ENCODE results near the gene GAGE12H.
"Not testable (repeated sequence)": the region's sequence is repeated elsewhere in the genome, so short reads cannot be mapped to it uniquely, and the experiment has no call there.

The GAGE12H gene, protein sequence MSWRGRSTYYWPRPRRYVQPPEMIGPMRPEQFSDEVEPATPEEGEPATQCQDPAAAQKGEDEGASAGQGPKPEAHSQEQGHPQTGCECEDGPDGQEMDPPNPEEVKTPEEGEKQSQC

DNA sequence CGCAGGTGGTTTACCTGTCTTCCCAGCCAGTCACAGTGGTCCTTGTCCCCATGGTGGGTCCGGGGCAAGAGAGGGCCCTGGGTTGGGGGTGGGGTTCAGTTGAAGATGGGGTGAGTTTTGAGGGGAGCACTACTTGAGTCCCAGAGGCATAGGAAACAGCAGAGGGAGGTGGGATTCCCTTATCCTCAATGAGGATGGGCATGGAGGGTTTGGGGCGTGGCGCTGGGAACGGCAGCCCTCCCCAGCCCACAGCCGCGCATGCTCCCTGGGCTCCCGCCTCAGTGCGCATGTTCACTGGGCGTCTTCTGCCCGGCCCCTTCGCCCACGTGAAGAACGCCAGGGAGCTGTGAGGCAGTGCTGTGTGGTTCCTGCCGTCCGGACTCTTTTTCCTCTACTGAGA is at the start of gene GAGE12H:
TSS of gene GAGE12H (plus strand) at position 301 of the 400 bp plus-strand sequence. CDS start 1,155 bp downstream, outside the sequence.
- DNase-seq: not testable (repeated sequence)

GRCh38 chrX:49531877-49532276 is 47.9 kb upstream of the GAGE12H start, which contains the start of gene GAGE12C:
GAGE12C (plus strand) TSS chrX:49532177; CDS start chrX:49533332, 1,155 bp downstream.
- not testable (repeated sequence) for DNase-seq

DNA sequence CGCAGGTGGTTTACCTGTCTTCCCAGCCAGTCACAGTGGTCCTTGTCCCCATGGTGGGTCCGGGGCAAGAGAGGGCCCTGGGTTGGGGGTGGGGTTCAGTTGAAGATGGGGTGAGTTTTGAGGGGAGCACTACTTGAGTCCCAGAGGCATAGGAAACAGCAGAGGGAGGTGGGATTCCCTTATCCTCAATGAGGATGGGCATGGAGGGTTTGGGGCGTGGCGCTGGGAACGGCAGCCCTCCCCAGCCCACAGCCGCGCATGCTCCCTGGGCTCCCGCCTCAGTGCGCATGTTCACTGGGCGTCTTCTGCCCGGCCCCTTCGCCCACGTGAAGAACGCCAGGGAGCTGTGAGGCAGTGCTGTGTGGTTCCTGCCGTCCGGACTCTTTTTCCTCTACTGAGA is 38.3 kb upstream of the GAGE12H start, which contains the start of gene GAGE12D:
TSS of gene GAGE12D (plus strand) at position 301 of the 400 bp plus-strand sequence. CDS start 1,155 bp downstream, outside the sequence.
- DNase-seq: not testable (repeated sequence)

DNA sequence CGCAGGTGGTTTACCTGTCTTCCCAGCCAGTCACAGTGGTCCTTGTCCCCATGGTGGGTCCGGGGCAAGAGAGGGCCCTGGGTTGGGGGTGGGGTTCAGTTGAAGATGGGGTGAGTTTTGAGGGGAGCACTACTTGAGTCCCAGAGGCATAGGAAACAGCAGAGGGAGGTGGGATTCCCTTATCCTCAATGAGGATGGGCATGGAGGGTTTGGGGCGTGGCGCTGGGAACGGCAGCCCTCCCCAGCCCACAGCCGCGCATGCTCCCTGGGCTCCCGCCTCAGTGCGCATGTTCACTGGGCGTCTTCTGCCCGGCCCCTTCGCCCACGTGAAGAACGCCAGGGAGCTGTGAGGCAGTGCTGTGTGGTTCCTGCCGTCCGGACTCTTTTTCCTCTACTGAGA is 28.8 kb upstream of the GAGE12H start, which contains the start of gene GAGE12E:
TSS of gene GAGE12E (plus strand) at position 301 of the 400 bp plus-strand sequence. CDS start 1,155 bp downstream, outside the sequence.
- not testable (repeated sequence) for DNase-seq

DNA sequence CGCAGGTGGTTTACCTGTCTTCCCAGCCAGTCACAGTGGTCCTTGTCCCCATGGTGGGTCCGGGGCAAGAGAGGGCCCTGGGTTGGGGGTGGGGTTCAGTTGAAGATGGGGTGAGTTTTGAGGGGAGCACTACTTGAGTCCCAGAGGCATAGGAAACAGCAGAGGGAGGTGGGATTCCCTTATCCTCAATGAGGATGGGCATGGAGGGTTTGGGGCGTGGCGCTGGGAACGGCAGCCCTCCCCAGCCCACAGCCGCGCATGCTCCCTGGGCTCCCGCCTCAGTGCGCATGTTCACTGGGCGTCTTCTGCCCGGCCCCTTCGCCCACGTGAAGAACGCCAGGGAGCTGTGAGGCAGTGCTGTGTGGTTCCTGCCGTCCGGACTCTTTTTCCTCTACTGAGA is 19.2 kb upstream of the GAGE12H start, which contains the start of gene GAGE12F:
TSS of gene GAGE12F (plus strand) at position 301 of the 400 bp plus-strand sequence. CDS start 1,155 bp downstream, outside the sequence.
- DNase-seq: not testable (repeated sequence)

GRCh38 chrX:49568728-49569127 is 11.0 kb upstream of the GAGE12H start:
- DNase-seq: not testable (repeated sequence)

DNA sequence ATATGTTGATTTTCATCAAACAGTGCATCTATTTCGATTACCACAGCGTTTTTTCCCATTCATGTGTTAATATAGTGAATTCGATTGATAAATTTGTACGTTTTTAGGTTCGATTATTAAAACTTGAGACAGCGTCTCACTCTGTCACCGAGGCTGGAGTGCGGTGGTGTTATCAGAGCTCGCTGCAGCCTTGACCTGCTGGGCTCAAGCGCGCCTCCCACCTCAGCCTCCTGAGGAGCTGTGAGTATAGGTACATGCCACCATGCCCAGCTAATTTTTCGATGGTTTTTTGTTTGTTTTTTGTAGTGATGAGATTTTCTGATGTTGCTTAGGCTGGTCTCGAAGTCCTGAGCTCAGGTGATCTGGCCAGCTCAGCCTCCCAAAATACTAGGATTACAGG is 10.6 kb upstream of the GAGE12H start:
- not testable (repeated sequence) for DNase-seq

DNA sequence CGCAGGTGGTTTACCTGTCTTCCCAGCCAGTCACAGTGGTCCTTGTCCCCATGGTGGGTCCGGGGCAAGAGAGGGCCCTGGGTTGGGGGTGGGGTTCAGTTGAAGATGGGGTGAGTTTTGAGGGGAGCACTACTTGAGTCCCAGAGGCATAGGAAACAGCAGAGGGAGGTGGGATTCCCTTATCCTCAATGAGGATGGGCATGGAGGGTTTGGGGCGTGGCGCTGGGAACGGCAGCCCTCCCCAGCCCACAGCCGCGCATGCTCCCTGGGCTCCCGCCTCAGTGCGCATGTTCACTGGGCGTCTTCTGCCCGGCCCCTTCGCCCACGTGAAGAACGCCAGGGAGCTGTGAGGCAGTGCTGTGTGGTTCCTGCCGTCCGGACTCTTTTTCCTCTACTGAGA is 9.6 kb upstream of the GAGE12H start, which contains the start of gene GAGE12G:
TSS of gene GAGE12G (plus strand) at position 301 of the 400 bp plus-strand sequence. CDS start 1,155 bp downstream, outside the sequence.
- DNase-seq: not testable (repeated sequence)

DNA sequence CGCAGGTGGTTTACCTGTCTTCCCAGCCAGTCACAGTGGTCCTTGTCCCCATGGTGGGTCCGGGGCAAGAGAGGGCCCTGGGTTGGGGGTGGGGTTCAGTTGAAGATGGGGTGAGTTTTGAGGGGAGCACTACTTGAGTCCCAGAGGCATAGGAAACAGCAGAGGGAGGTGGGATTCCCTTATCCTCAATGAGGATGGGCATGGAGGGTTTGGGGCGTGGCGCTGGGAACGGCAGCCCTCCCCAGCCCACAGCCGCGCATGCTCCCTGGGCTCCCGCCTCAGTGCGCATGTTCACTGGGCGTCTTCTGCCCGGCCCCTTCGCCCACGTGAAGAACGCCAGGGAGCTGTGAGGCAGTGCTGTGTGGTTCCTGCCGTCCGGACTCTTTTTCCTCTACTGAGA is 9.4 kb downstream of the GAGE12H start, which contains the start of gene GAGE2A:
TSS of gene GAGE2A (plus strand) at position 301 of the 400 bp plus-strand sequence. CDS start 1,155 bp downstream, outside the sequence.
- not testable (repeated sequence) for DNase-seq

DNA sequence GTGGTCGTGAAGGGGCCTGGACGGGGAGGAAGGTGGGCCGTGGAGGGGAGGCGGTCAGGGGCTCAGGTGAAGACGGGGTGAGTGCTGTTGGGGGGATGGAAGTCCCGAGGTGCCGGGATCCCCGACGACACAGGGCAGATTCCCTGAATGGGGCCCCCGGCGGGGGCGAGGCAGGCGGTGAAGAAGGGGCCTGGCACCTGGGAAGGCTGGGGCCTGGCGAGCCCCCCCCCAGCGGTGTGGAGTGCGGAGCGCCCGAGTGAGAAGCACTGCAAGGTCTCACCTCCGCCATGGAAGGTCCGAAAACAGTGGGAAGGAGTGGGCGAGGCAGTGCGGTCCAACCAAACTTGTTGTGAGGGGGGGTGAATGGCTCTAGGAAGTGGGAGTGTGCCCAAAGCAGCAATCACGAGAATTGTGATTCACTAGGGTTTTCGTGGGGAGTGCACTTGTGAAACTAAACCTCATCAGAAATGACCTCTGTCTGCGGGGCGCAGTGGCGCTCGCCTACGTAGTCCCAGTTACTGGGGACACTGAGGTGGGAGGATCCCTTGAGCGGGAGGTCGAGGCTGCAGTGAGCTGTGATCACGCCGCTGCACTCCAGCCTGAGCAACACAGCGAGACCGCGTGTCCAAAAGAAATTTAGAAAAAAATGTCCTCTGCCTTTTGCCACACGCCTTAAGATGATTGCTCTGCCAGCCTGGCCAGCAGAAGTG is 10.2 kb downstream of the GAGE12H start:
- not testable (repeated sequence) for DNase-seq

- not testable (repeated sequence) for DNase-seq
These were observed 10.7 kb downstream of the GAGE12H start for GRCh38 chrX:49590488-49590887.

DNA sequence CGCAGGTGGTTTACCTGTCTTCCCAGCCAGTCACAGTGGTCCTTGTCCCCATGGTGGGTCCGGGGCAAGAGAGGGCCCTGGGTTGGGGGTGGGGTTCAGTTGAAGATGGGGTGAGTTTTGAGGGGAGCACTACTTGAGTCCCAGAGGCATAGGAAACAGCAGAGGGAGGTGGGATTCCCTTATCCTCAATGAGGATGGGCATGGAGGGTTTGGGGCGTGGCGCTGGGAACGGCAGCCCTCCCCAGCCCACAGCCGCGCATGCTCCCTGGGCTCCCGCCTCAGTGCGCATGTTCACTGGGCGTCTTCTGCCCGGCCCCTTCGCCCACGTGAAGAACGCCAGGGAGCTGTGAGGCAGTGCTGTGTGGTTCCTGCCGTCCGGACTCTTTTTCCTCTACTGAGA is 19.0 kb downstream of the GAGE12H start, which contains the start of gene GAGE1:
TSS of gene GAGE1 (plus strand) at position 301 of the 400 bp plus-strand sequence. CDS start 1,155 bp downstream, outside the sequence.
- DNase-seq: not testable (repeated sequence)

GRCh38 chrX:49610718-49611310 is 31.1 kb downstream of the GAGE12H start:
- DNase-seq: no peak

- DNase-seq: no peak
These were observed 38.8 kb downstream of the GAGE12H start for GRCh38 chrX:49618574-49618973.

- DNase-seq: no peak
These were observed 47.5 kb downstream of the GAGE12H start for GRCh38 chrX:49627086-49627777.

Data from midbrain (tissue), 1 donor.